Measurements from ENCODE around the gene EBNA1BP2. TPM values are rescaled to one million over a fixed set of nuclear protein-coding genes. Genes with fewer than 3 reads are reported as not detected.

Gene EBNA1BP2
- total RNA-seq, 1 donor from 2014 or later: 34.5 TPM

GRCh38 chr1:43135857-43136781 lies 36.0 kb downstream of the EBNA1BP2 start:
- TF ChIP-seq CTCF (IDR thresholded peaks at IDR 0.05): no peak
- no peaks in the 10 kb centered on the region for H3K27me3 Mint-ChIP-seq (ENCODE audit: low read depth)
- peaks cover 17% of the 10 kb centered on the region for H3K9me3 Mint-ChIP-seq (ENCODE audit: low read depth)
- no peak overlapping the region for H3K27ac Mint-ChIP-seq (ENCODE audit: unreplicated experiment)
- no peak for DNase-seq (ENCODE audit: low spot score)
- H3K4me1 Mint-ChIP-seq (ENCODE audit: low read depth): peaks cover 11% of the 10 kb centered on the region
- no peaks in the 10 kb centered on the region for H3K36me3 Mint-ChIP-seq (ENCODE audit: low read depth)
- H3K4me3 Mint-ChIP-seq (ENCODE audit: unreplicated experiment): no peak overlapping the region

GRCh38 chr1:43134640-43135039 lies 37.5 kb downstream of the EBNA1BP2 start:
- Mint-ChIP-seq H3K9me3 (ENCODE audit: low read depth) (peaks cover 8% of the 10 kb centered on the region), H3K27me3 (ENCODE audit: low read depth) (no peaks in the 10 kb centered on the region), H3K27ac (ENCODE audit: unreplicated experiment) (no peak overlapping the region), H3K36me3 (ENCODE audit: low read depth) (peaks cover 1% of the 10 kb centered on the region), H3K4me3 (ENCODE audit: unreplicated experiment) (no peak overlapping the region), H3K4me1 (ENCODE audit: low read depth) (peaks cover 11% of the 10 kb centered on the region)
- TF ChIP-seq CTCF (IDR thresholded peaks at IDR 0.05): no peak
- DNase-seq (ENCODE audit: low spot score): no peak

GRCh38 chr1:43134068-43134467 lies 38.0 kb downstream of the EBNA1BP2 start:
- Mint-ChIP-seq H3K36me3 (ENCODE audit: low read depth) (peaks cover 1% of the 10 kb centered on the region), H3K9me3 (ENCODE audit: low read depth) (peaks cover 3% of the 10 kb centered on the region), H3K4me1 (ENCODE audit: low read depth) (peaks cover 11% of the 10 kb centered on the region), H3K4me3 (ENCODE audit: unreplicated experiment) (no peak overlapping the region), H3K27me3 (ENCODE audit: low read depth) (no peaks in the 10 kb centered on the region), H3K27ac (ENCODE audit: unreplicated experiment) (no peak overlapping the region)
- no peak for DNase-seq (ENCODE audit: low spot score)
- TF ChIP-seq CTCF (IDR thresholded peaks at IDR 0.05): no peak

GRCh38 chr1:43129426-43129825 lies 42.7 kb downstream of the EBNA1BP2 start:
- no peak for TF ChIP-seq CTCF (IDR thresholded peaks at IDR 0.05)
- no peak for DNase-seq (ENCODE audit: low spot score)
- H3K9me3 Mint-ChIP-seq (ENCODE audit: low read depth): peaks cover 3% of the 10 kb centered on the region
- H3K4me3 Mint-ChIP-seq (ENCODE audit: unreplicated experiment): no peak overlapping the region
- peaks cover 9% of the 10 kb centered on the region for H3K4me1 Mint-ChIP-seq (ENCODE audit: low read depth)
- H3K27ac Mint-ChIP-seq (ENCODE audit: unreplicated experiment): no peak overlapping the region
- no peaks in the 10 kb centered on the region for H3K27me3 Mint-ChIP-seq (ENCODE audit: low read depth)
- peaks cover 1% of the 10 kb centered on the region for H3K36me3 Mint-ChIP-seq (ENCODE audit: low read depth)

- Mint-ChIP-seq H3K36me3 (ENCODE audit: low read depth) (peaks cover 1% of the 10 kb centered on the region), H3K4me1 (ENCODE audit: low read depth) (peaks cover 3% of the 10 kb centered on the region), H3K9me3 (ENCODE audit: low read depth) (peaks cover 3% of the 10 kb centered on the region), H3K27me3 (ENCODE audit: low read depth) (no peaks in the 10 kb centered on the region), H3K27ac (ENCODE audit: unreplicated experiment) (no peak overlapping the region), H3K4me3 (ENCODE audit: unreplicated experiment) (no peak overlapping the region)
- TF ChIP-seq CTCF (IDR thresholded peaks at IDR 0.05): no peak
- no peak for DNase-seq (ENCODE audit: low spot score)
These were observed 43.3 kb downstream of the EBNA1BP2 start for GRCh38 chr1:43128816-43129215.
